HG02588 (cell line): ENCODE measurements around the gene PEX5L.

Experiments
- ATAC-seq: cut with Tn5 transposase; IDR thresholded peaks from one replicate; pipeline ENCODE4 v1.9.1; 2021; ENCODE audit warnings: mild to moderate bottlenecking, moderate library complexity; ENCODE audit not compliant: unreplicated experiment

PEX5L gene

GRCh38 chr3:179852142-179852905 lies 184.4 kb downstream of the PEX5L start:
- ATAC-seq, result peak; percentile 72

- no peak for ATAC-seq
Measured at GRCh38 chr3:179848711-179849110, 188.0 kb downstream of the PEX5L start.

- ATAC-seq, result no peak
Measured at GRCh38 chr3:179842061-179842460, 194.7 kb downstream of the PEX5L start.

GRCh38 chr3:179840985-179841384 lies 195.8 kb downstream of the PEX5L start:
- no peak for ATAC-seq

- ATAC-seq, result no peak
Measured at GRCh38 chr3:179837374-179837773, 199.4 kb downstream of the PEX5L start.

- no peak for ATAC-seq
Measured at GRCh38 chr3:179833294-179833693, 203.4 kb downstream of the PEX5L start.

- no peak for ATAC-seq
Measured at GRCh38 chr3:179832333-179832854, 204.3 kb downstream of the PEX5L start.

GRCh38 chr3:179829401-179829800 lies 207.3 kb downstream of the PEX5L start:
- ATAC-seq, result no peak

- ATAC-seq, result no peak
Measured at GRCh38 chr3:179828738-179829137, 208.0 kb downstream of the PEX5L start.

- no peak for ATAC-seq
Measured at GRCh38 chr3:179826247-179826637, 210.5 kb downstream of the PEX5L start.

GRCh38 chr3:179825527-179826246 lies 211.1 kb downstream of the PEX5L start:
- no peak for ATAC-seq

GRCh38 chr3:179822296-179822695 lies 214.4 kb downstream of the PEX5L start:
- ATAC-seq, result no peak

- ATAC-seq, result no peak
Measured at GRCh38 chr3:179819379-179819778, 217.4 kb downstream of the PEX5L start.

- no peak for ATAC-seq
Measured at GRCh38 chr3:179812096-179812382, 224.7 kb downstream of the PEX5L start.

- ATAC-seq, result peak; percentile 71
Measured at GRCh38 chr3:179811321-179812095, 225.2 kb downstream of the PEX5L start.

- ATAC-seq, result no peak
Measured at GRCh38 chr3:179809639-179810038, 227.1 kb downstream of the PEX5L start.

- no peak for ATAC-seq
Measured at GRCh38 chr3:179807588-179807987, 229.1 kb downstream of the PEX5L start.

- no peak for ATAC-seq
Measured at GRCh38 chr3:179806177-179806576, 230.6 kb downstream of the PEX5L start.

- ATAC-seq, result no peak
Measured at GRCh38 chr3:179801856-179802255, 234.9 kb downstream of the PEX5L start.

GRCh38 chr3:179801263-179801662 lies 235.5 kb downstream of the PEX5L start:
- no peak for ATAC-seq

- ATAC-seq, result no peak
Measured at GRCh38 chr3:179797192-179797591, 239.5 kb downstream of the PEX5L start.

GRCh38 chr3:179796421-179796820 lies 240.3 kb downstream of the PEX5L start:
- no peak for ATAC-seq
